ENCODE measurements around the gene COL6A1. TPM values are rescaled to one million over a fixed set of nuclear protein-coding genes. Genes with fewer than 3 reads are reported as not detected.
A peak's percentile ranks its signal among the peaks of the same experiment; 100 is the strongest.
"Not testable (repeated sequence)": the region's sequence is repeated elsewhere in the genome, so short reads cannot be mapped to it uniquely, and the experiment has no call there.

The COL6A1 gene
- total RNA-seq, 1 donor from 2014 or later: 135 TPM

- no peak for DNase-seq (ENCODE audit: low read depth)
- TF ChIP-seq CTCF (conservative IDR thresholded peaks at IDR 0.05; ENCODE audit: low read depth, low read length): no peak
Observed at GRCh38 chr21:45952974-45953373, 28.6 kb upstream of the COL6A1 start.

GRCh38 chr21:45954261-45954660 is 27.3 kb upstream of the COL6A1 start:
- H3K4me3 ChIP-seq (ENCODE audit: low read depth, low read length): no peak overlapping the region
- peak; percentile 18 for TF ChIP-seq CTCF (conservative IDR thresholded peaks at IDR 0.05; ENCODE audit: low read depth, low read length)

More at GRCh38 chr21:45952974-45953373, 28.6 kb upstream of the COL6A1 start:
- no peak overlapping the region for H3K4me3 ChIP-seq (ENCODE audit: low read depth, low read length)

GRCh38 chr21:45954921-45955320 is 26.6 kb upstream of the COL6A1 start:
- no peak for TF ChIP-seq CTCF (conservative IDR thresholded peaks at IDR 0.05; ENCODE audit: low read depth, low read length)
- no peak overlapping the region for H3K4me3 ChIP-seq (ENCODE audit: low read depth, low read length)

More at GRCh38 chr21:45954261-45954660, 27.3 kb upstream of the COL6A1 start:
- no peak for DNase-seq (ENCODE audit: low read depth)

DNA sequence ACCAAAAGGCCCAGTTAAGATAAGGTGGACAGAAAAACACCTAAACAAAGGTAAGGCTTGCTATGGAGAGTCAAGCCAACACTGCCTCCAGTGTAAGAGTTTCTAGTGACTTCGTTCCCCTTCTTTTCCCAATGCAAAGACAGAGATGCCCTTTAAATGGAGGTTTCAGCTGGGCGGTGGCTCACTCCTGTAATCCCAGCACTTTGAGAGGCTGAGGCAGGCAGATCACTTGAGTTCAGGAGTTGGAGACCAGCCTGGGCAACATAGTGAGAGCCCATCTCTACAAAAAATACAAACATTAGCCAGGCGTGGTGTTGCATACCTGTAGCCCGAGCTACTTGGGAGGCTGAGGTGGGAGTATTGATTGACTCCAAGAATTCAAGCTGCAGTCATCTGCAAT is 24.0 kb upstream of the COL6A1 start:
- DNase-seq (ENCODE audit: low read depth): no peak
- TF ChIP-seq CTCF (conservative IDR thresholded peaks at IDR 0.05; ENCODE audit: low read depth, low read length): no peak

More at GRCh38 chr21:45954921-45955320, 26.6 kb upstream of the COL6A1 start:
- no peak for DNase-seq (ENCODE audit: low read depth)

DNA sequence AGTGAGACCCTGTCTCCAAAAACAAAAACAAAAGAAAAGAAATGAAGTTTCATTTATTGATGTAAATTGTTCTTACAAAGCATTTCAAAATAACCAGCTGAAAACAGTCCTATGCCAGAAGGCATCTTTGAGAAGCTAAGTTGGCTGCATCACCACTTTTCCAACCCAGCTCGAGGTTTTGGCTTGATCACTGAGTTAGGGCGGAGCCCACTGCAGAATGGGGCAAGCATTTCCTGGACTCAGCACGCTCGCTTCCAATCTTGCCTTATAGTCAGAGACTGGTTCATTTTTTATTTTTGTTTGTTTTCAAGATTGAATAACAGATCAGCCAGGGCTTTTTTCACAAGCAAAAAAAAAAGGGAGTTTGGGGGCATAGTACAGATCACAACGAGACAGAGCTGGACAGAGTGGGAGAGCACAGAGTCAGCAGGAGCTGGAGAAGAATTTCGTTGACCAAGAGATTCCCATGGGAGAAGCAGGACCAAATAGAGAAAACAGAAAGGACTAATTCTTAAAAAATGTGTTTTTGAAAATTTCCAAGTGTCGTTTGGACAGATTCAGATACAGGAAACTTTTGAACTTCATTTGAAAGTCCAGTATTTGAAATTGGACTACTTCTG is 23.5 kb upstream of the COL6A1 start:
- no peak for TF ChIP-seq CTCF (conservative IDR thresholded peaks at IDR 0.05; ENCODE audit: low read depth, low read length)
- DNase-seq (ENCODE audit: low read depth): no peak
- no peak overlapping the region for H3K4me3 ChIP-seq (ENCODE audit: low read depth, low read length)

More for the DNA sequence above, 24.0 kb upstream of the COL6A1 start:
- H3K4me3 ChIP-seq (ENCODE audit: low read depth, low read length): no peak overlapping the region

GRCh38 chr21:45959182-45959581 is 22.4 kb upstream of the COL6A1 start:
- no peak overlapping the region for H3K4me3 ChIP-seq (ENCODE audit: low read depth, low read length)
- TF ChIP-seq CTCF (conservative IDR thresholded peaks at IDR 0.05; ENCODE audit: low read depth, low read length): no peak
- DNase-seq (ENCODE audit: low read depth): no peak

- TF ChIP-seq CTCF (conservative IDR thresholded peaks at IDR 0.05; ENCODE audit: low read depth, low read length): no peak
- no peak overlapping the region for H3K4me3 ChIP-seq (ENCODE audit: low read depth, low read length)
- no peak for DNase-seq (ENCODE audit: low read depth)
Observed at GRCh38 chr21:45959779-45960390, 21.7 kb upstream of the COL6A1 start.

DNA sequence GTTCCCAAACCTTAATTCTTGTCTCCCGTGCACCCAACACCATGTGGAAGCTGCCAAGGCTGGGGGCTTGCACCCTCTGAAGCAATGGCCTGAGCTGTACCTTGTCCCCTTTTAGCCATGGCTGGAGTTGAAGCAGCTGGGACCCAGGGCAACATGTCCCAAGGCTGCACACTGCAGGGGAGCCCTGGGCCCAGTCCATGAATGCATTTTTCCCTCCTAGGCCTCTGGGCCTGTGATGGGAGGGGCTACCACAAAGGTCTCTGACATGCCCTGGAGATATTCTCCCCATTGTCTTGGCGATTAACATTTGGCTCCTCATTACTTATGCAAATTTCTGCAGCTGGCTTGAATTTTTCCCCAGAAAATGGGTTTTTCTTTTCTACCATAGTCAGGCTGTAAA is 20.2 kb upstream of the COL6A1 start:
- not testable (repeated sequence) for DNase-seq (ENCODE audit: low read depth); H3K4me3 ChIP-seq (ENCODE audit: low read depth, low read length)

Measured in epithelial cell of proximal tubule (primary cell).